NCI-H748 (cell line): ENCODE results near the gene GNPDA1.

Source experiments
- DNase-seq: peaks from one replicate; lab custom pipeline; 2025; ENCODE audit not compliant: unreplicated experiment; lab: John Stamatoyannopoulos, UW

Gene GNPDA1

GRCh38 chr5:141995656-141996055 is 17.2 kb downstream of the GNPDA1 start:
- no peak for DNase-seq

- no peak for DNase-seq
Observed at GRCh38 chr5:141994511-141995136, 18.2 kb downstream of the GNPDA1 start.

GRCh38 chr5:141992349-141992963 is 20.4 kb downstream of the GNPDA1 start:
- DNase-seq = peak; percentile 59

GRCh38 chr5:141989720-141990119 is 23.1 kb downstream of the GNPDA1 start:
- no peak for DNase-seq

- no peak for DNase-seq
Observed at GRCh38 chr5:141986072-141986471, 26.8 kb downstream of the GNPDA1 start.

GRCh38 chr5:141982626-141983025 is 30.2 kb downstream of the GNPDA1 start:
- no peak for DNase-seq

GRCh38 chr5:141978389-141978788 is 34.4 kb downstream of the GNPDA1 start:
- DNase-seq = no peak

GRCh38 chr5:141976176-141976575 is 36.7 kb downstream of the GNPDA1 start:
- DNase-seq = no peak

- DNase-seq = no peak
Observed at GRCh38 chr5:141973871-141974595, 38.8 kb downstream of the GNPDA1 start.

- no peak for DNase-seq
Observed at GRCh38 chr5:141969783-141970771, 42.8 kb downstream of the GNPDA1 start.

GRCh38 chr5:141968914-141969608 is 43.8 kb downstream of the GNPDA1 start, which contains the start of gene RNF14:
Gene RNF14, plus strand, starts transcription at chr5:141969105. Its CDS starts 4,484 bp downstream, at chr5:141973589.
- peak; percentile 91 for DNase-seq

GRCh38 chr5:141966963-141967333 is 45.9 kb downstream of the GNPDA1 start:
- DNase-seq = no peak

- no peak for DNase-seq
Observed at GRCh38 chr5:141966275-141966962, 46.4 kb downstream of the GNPDA1 start.

- no peak for DNase-seq
Observed at GRCh38 chr5:141965071-141965470, 47.8 kb downstream of the GNPDA1 start.

GRCh38 chr5:141963701-141964100 is 49.1 kb downstream of the GNPDA1 start:
- no peak for DNase-seq

- DNase-seq = no peak
Observed at GRCh38 chr5:141961466-141961865, 51.4 kb downstream of the GNPDA1 start.

- DNase-seq = peak; percentile 83
Observed at GRCh38 chr5:141960449-141961323, 52.1 kb downstream of the GNPDA1 start.

GRCh38 chr5:141960018-141960417 is 52.8 kb downstream of the GNPDA1 start:
- DNase-seq = no peak
